Neural cell (in vitro differentiated cells): ENCODE results near the gene SETBP1. TPM values are rescaled to one million over a fixed set of nuclear protein-coding genes. Genes with fewer than 3 reads are reported as not detected.

Experiments used
- H2AFZ ChIP-seq: fragments of 200-600, 300-800 bp; sonication (generic), shearing (Covaris generic); 2 replicates; pipeline ENCODE4 v1.6.0; 2014; ENCODE audit warnings: low read depth, mild to moderate bottlenecking, antibody characterized with exemption, low read length, moderate library complexity
- H3F3A ChIP-seq: fragments of 200-600 bp; shearing (Covaris generic); 2 replicates; pipeline ENCODE4 v1.6.1; 2016; ENCODE audit warnings: mild to moderate bottlenecking, moderate library complexity, mixed read lengths, antibody characterized with exemption, low read length; ENCODE audit not compliant: insufficient read depth, poor library complexity, severe bottlenecking
- H3K27ac ChIP-seq: fragments of 200-600, 300-800 bp; sonication (generic), shearing (Covaris generic); 2 replicates; pipeline ENCODE4 v1.5.1; 2014; ENCODE audit warnings: mild to moderate bottlenecking, low read length, moderate library complexity
- H3K27me3 ChIP-seq: fragments of 300-800, 200-600 bp; sonication (generic), shearing (Covaris generic); 2 replicates; pipeline ENCODE4 v1.6.0; 2014; ENCODE audit warnings: mild to moderate bottlenecking, low read depth, low read length, moderate library complexity; ENCODE audit not compliant: insufficient read depth
- H3K36me3 ChIP-seq: fragments of 300-800, 200-600 bp; sonication (generic), shearing (Covaris generic); 2 replicates; pipeline ENCODE4 v1.5.1; 2014; ENCODE audit warnings: mild to moderate bottlenecking, antibody characterized with exemption, low read length, moderate library complexity; ENCODE audit not compliant: insufficient read depth
- H3K4me2 ChIP-seq: fragments of 300-800, 200-600 bp; sonication (generic), shearing (Covaris generic); 2 replicates; pipeline ENCODE4 v1.6.0; 2014; ENCODE audit warnings: mild to moderate bottlenecking, low read length
- H3K4me3 ChIP-seq: fragments of 300-800, 200-600 bp; sonication (generic), shearing (Covaris generic); 2 replicates; pipeline ENCODE4 v1.5.1; 2014; ENCODE audit warnings: mild to moderate bottlenecking, low read length, moderate library complexity
- H3K79me2 ChIP-seq: fragments of 200-600 bp; shearing (Covaris generic); replicated peaks from 2 replicates; pipeline ENCODE4 v1.6.0; 2014; ENCODE audit warnings: mild to moderate bottlenecking, low read length, moderate library complexity; ENCODE audit not compliant: insufficient read depth
- H3K9ac ChIP-seq: fragments of 300-800, 200-600 bp; sonication (generic), shearing (Covaris generic); 2 replicates; pipeline ENCODE4 v1.6.1; 2016; ENCODE audit warnings: mild to moderate bottlenecking, low read length, mixed read lengths
- H3K9me2 ChIP-seq: fragments of 200-600 bp; shearing (Covaris generic); 2 replicates; pipeline ENCODE4 v1.6.1; 2016; ENCODE audit warnings: mild to moderate bottlenecking, low read length, mixed read lengths; ENCODE audit not compliant: insufficient read depth
- H3K9me3 ChIP-seq: fragments of 200-600, 300-800 bp; sonication (generic), shearing (Covaris generic); 2 replicates; pipeline ENCODE4 v1.6.1; 2016; ENCODE audit warnings: mild to moderate bottlenecking, mixed run types, low read length, moderate library complexity, mixed read lengths
- H4K20me1 ChIP-seq: fragments of 200-600 bp; shearing (Covaris generic); 2 replicates; pipeline ENCODE4 v1.6.1; 2016; ENCODE audit warnings: mild to moderate bottlenecking, mixed run types; ENCODE audit not compliant: insufficient read depth
- EP300 ChIP-seq: fragments of 450-650 bp; conservative IDR thresholded peaks from 2 replicates; pipeline ENCODE4 v1.6.1; 2014; ENCODE audit warnings: antibody characterized with exemption, mild to moderate bottlenecking, moderate library complexity; ENCODE audit not compliant: poor library complexity, severe bottlenecking
- EZH2 ChIP-seq: fragments of 200-600, 300-800 bp; shearing (Covaris generic), sonication (generic); IDR thresholded peaks from 2 replicates; pipeline ENCODE4 v1.6.1; 2014; ENCODE audit warnings: antibody characterized with exemption, low read length, borderline replicate concordance, mild to moderate bottlenecking; ENCODE audit not compliant: insufficient read depth, poor library complexity, severe bottlenecking
- MXI1 ChIP-seq: fragments of 450-650 bp; conservative IDR thresholded peaks from 2 replicates; pipeline ENCODE4 v1.6.1; 2014; ENCODE audit warnings: antibody characterized with exemption, mild to moderate bottlenecking; ENCODE audit not compliant: poor library complexity, severe bottlenecking
- POLR2AphosphoS5 ChIP-seq: IDR thresholded peaks from 2 replicates; pipeline ENCODE4 v1.6.1; 2012
- RAD21 ChIP-seq: fragments of 450-650 bp; conservative IDR thresholded peaks from 2 replicates; pipeline ENCODE4 v1.6.1; 2014; ENCODE audit warnings: antibody characterized with exemption, mild to moderate bottlenecking, moderate library complexity
- SMC3 ChIP-seq: fragments of 450-650 bp; conservative IDR thresholded peaks from 2 replicates; pipeline ENCODE4 v1.6.1; 2014; ENCODE audit warnings: antibody characterized with exemption, mild to moderate bottlenecking, moderate library complexity; ENCODE audit not compliant: poor library complexity
- TAF1 ChIP-seq: IDR thresholded peaks from 2 replicates; pipeline ENCODE4 v1.6.1; 2012; ENCODE audit warnings: low read depth
- polyA plus RNA-seq: library from polyadenylated mRNA; depleted of rRNA; stranded (reverse); fragments of >200 nt; gene quantifications from 2 replicates; pipeline ENCODE4 v1.2.3, GENCODE V29; 2014
- TF ChIP-seq, protein P1 (sequence below): IDR thresholded peaks from 2 replicates; pipeline ENCODE4 v1.6.1; 2012; ENCODE audit warnings: borderline replicate concordance
- TF ChIP-seq, protein P2 (sequence below): fragments of 450-650 bp; IDR thresholded peaks from 2 replicates; pipeline ENCODE4 v1.5.1; 2014; ENCODE audit warnings: antibody characterized with exemption, mild to moderate bottlenecking, moderate library complexity; ENCODE audit not compliant: poor library complexity, severe bottlenecking

Gene SETBP1
- polyA plus RNA-seq, 1 donor from 2014 or later = 13.7 TPM

GRCh38 chr18:44912740-44913478 lies 232.2 kb downstream of the SETBP1 start:
- no peak overlapping the region for H3K4me3 ChIP-seq
- TF ChIP-seq RAD21 = no peak
- no peak for TF ChIP-seq MXI1
- TF ChIP-seq EP300 = no peak
- TF ChIP-seq SMC3 = no peak
- no peak for TF ChIP-seq TAF1
- no peak for TF ChIP-seq EZH2
- no peak for TF ChIP-seq POLR2AphosphoS5
- H2AFZ ChIP-seq = no peak overlapping the region
- H3K27me3 ChIP-seq = no peaks in the 10 kb centered on the region
- H3K4me2 ChIP-seq = no peak overlapping the region
- no peaks in the 10 kb centered on the region for H3F3A ChIP-seq
- no peak overlapping the region for H3K27ac ChIP-seq
- H4K20me1 ChIP-seq = no peaks in the 10 kb centered on the region
- no peaks in the 10 kb centered on the region for H3K9me3 ChIP-seq
- no peak overlapping the region for H3K9ac ChIP-seq
- no peaks in the 10 kb centered on the region for H3K36me3 ChIP-seq
- peaks cover 37% of the 10 kb centered on the region for H3K79me2 ChIP-seq
- H3K9me2 ChIP-seq = no peaks in the 10 kb centered on the region

GRCh38 chr18:44914028-44914427 lies 233.3 kb downstream of the SETBP1 start:
- Histone ChIP-seq H3F3A (no peaks in the 10 kb centered on the region), H3K36me3 (no peaks in the 10 kb centered on the region), H2AFZ (no peak overlapping the region), H3K4me3 (no peak overlapping the region), H3K9me3 (no peaks in the 10 kb centered on the region), H3K4me2 (no peak overlapping the region), H3K9ac (no peak overlapping the region), H3K9me2 (no peaks in the 10 kb centered on the region), H3K27me3 (no peaks in the 10 kb centered on the region), H3K79me2 (peaks cover 32% of the 10 kb centered on the region), H4K20me1 (no peaks in the 10 kb centered on the region), H3K27ac (no peak overlapping the region)
- TF ChIP-seq EP300 (no peak), RAD21 (no peak), EZH2 (no peak), SMC3 (no peak), POLR2AphosphoS5 (no peak), TAF1 (no peak), MXI1 (no peak)
- TF ChIP-seq, protein P1, sequence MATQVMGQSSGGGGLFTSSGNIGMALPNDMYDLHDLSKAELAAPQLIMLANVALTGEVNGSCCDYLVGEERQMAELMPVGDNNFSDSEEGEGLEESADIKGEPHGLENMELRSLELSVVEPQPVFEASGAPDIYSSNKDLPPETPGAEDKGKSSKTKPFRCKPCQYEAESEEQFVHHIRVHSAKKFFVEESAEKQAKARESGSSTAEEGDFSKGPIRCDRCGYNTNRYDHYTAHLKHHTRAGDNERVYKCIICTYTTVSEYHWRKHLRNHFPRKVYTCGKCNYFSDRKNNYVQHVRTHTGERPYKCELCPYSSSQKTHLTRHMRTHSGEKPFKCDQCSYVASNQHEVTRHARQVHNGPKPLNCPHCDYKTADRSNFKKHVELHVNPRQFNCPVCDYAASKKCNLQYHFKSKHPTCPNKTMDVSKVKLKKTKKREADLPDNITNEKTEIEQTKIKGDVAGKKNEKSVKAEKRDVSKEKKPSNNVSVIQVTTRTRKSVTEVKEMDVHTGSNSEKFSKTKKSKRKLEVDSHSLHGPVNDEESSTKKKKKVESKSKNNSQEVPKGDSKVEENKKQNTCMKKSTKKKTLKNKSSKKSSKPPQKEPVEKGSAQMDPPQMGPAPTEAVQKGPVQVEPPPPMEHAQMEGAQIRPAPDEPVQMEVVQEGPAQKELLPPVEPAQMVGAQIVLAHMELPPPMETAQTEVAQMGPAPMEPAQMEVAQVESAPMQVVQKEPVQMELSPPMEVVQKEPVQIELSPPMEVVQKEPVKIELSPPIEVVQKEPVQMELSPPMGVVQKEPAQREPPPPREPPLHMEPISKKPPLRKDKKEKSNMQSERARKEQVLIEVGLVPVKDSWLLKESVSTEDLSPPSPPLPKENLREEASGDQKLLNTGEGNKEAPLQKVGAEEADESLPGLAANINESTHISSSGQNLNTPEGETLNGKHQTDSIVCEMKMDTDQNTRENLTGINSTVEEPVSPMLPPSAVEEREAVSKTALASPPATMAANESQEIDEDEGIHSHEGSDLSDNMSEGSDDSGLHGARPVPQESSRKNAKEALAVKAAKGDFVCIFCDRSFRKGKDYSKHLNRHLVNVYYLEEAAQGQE = no peak
- TF ChIP-seq, protein P2, sequence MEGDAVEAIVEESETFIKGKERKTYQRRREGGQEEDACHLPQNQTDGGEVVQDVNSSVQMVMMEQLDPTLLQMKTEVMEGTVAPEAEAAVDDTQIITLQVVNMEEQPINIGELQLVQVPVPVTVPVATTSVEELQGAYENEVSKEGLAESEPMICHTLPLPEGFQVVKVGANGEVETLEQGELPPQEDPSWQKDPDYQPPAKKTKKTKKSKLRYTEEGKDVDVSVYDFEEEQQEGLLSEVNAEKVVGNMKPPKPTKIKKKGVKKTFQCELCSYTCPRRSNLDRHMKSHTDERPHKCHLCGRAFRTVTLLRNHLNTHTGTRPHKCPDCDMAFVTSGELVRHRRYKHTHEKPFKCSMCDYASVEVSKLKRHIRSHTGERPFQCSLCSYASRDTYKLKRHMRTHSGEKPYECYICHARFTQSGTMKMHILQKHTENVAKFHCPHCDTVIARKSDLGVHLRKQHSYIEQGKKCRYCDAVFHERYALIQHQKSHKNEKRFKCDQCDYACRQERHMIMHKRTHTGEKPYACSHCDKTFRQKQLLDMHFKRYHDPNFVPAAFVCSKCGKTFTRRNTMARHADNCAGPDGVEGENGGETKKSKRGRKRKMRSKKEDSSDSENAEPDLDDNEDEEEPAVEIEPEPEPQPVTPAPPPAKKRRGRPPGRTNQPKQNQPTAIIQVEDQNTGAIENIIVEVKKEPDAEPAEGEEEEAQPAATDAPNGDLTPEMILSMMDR = no peak
